Transverse colon (tissue), 3 donors: ENCODE measurements around the gene ATMIN.

ENCODE experiments used
- POLR2A ChIP-seq: fragments of 450-650 bp; IDR thresholded peaks from one replicate; pipeline ENCODE4 v1.6.1; 2016; ENCODE audit warnings: antibody characterized with exemption, mild to moderate bottlenecking, moderate library complexity
- TF ChIP-seq, protein P1 (sequence below), 5 experiments: fragments of 200-600 bp in 3 of 5; fragments of 450-650 bp in 2 of 5; sonication (generic) in 3 of 5; IDR thresholded peaks; 1 replicate in 2 of 5; 2 replicates in 3 of 5; pipeline ENCODE4 v1.5.1; 2016 to 2017; ENCODE audit warnings: antibody characterized with exemption in 5 of 5, inconsistent platforms in 3 of 5, mild to moderate bottlenecking in 2 of 5, moderate library complexity in 1 of 5

DNA sequence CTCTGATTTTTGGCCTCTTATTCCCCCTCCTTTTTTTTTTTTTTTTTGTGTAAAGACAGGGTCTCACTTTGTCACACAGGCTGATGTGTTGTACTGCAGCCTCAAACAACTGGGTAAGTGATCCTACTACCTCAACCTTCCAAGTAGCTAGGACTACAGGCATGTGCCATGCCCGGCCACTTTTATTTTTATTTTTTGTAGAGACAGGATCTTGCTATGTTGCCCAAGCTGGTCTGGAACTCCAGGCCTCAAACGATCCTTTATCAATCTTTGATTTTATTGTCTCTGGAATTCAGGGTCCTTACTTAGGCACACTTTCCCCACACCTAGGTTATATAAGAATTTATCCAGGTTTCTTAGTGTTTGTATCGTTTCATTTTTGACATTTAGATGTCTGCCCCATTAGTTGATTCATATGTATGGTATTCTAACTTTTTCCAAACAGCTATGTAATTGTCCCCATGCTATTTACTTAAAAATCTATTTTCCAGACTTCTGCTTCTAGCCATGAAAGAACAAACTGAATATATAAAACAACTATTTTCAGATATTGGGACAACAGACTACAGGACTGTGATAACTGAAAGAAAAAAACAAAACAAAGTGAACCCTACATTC is 42.9 kb upstream of the ATMIN start:
- TF ChIP-seq, protein P1, sequence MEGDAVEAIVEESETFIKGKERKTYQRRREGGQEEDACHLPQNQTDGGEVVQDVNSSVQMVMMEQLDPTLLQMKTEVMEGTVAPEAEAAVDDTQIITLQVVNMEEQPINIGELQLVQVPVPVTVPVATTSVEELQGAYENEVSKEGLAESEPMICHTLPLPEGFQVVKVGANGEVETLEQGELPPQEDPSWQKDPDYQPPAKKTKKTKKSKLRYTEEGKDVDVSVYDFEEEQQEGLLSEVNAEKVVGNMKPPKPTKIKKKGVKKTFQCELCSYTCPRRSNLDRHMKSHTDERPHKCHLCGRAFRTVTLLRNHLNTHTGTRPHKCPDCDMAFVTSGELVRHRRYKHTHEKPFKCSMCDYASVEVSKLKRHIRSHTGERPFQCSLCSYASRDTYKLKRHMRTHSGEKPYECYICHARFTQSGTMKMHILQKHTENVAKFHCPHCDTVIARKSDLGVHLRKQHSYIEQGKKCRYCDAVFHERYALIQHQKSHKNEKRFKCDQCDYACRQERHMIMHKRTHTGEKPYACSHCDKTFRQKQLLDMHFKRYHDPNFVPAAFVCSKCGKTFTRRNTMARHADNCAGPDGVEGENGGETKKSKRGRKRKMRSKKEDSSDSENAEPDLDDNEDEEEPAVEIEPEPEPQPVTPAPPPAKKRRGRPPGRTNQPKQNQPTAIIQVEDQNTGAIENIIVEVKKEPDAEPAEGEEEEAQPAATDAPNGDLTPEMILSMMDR (IDR thresholded peaks at IDR 0.05), result no peak
- no peak for TF ChIP-seq POLR2A
